Esophagus (tissue), 2 donors: ENCODE data around the gene MISP3. TPM values are rescaled to one million over a fixed set of nuclear protein-coding genes. Genes with fewer than 3 reads are reported as not detected.

ENCODE experiments used
- H3K27ac ChIP-seq, 2 donors: one replicate each; pipeline ENCODE4 v1.5.1; 2013; ENCODE audit warnings: low read depth in 2 of 2, mild to moderate bottlenecking in 2 of 2, inconsistent platforms in 1 of 2, low read length in 1 of 2, moderate library complexity in 1 of 2
- H3K27me3 ChIP-seq, 2 donors: one replicate each; pipeline ENCODE4 v1.6.1; 2013; ENCODE audit warnings: low read length in 2 of 2, control low read depth in 1 of 2, mild to moderate bottlenecking in 1 of 2; ENCODE audit not compliant: insufficient read depth in 2 of 2, control insufficient read depth in 1 of 2
- H3K36me3 ChIP-seq, 2 donors: one replicate each; pipeline ENCODE4 v1.6.1; 2013; ENCODE audit warnings: low read length in 1 of 2; ENCODE audit not compliant: control insufficient read depth in 2 of 2, insufficient read depth in 2 of 2
- H3K4me1 ChIP-seq, 2 donors: one replicate each; pipeline ENCODE4 v1.6.1; 2013; ENCODE audit warnings: low read length in 1 of 2; ENCODE audit not compliant: control insufficient read depth in 2 of 2, insufficient read depth in 2 of 2
- H3K4me3 ChIP-seq, 2 donors: one replicate each; pipeline ENCODE4 v1.5.1; 2013; ENCODE audit warnings: low read length in 2 of 2, mild to moderate bottlenecking in 2 of 2, low read depth in 1 of 2, moderate library complexity in 1 of 2
- H3K9me3 ChIP-seq, 2 donors: one replicate each; pipeline ENCODE4 v1.6.1; 2013; ENCODE audit warnings: mild to moderate bottlenecking in 2 of 2, low read depth in 1 of 2, low read length in 1 of 2, moderate library complexity in 1 of 2; ENCODE audit not compliant: control insufficient read depth in 2 of 2, insufficient read depth in 1 of 2
- WGBS, 2 donors: extraction: QIAGEN DNeasy Blood & Tissue Kit; methylation state at CpG; one replicate each; pipeline ENCODE4 v1.1.7; 2013; 5-methylcytosine and 5-hydroxymethylcytosine counted together
- polyA plus RNA-seq, 2 donors: library from polyadenylated mRNA; stranded (reverse); fragments of 200-250 nt; gene quantifications; one replicate each; pipeline ENCODE4 v1.2.3, GENCODE V29; 2013
- donor health status: healthy with polysubstance abuse.
- donor health status: Bipolar disorder and iron deficiency.

Gene MISP3
- polyA plus RNA-seq, 2 donors: 3.1 to 7.1 TPM

- Histone ChIP-seq H3K4me3 (no peak overlapping the region), H3K9me3 (no peaks in the 10 kb centered on the region), H3K36me3 (no peaks in the 10 kb centered on the region), H3K27ac (no peak overlapping the region), H3K4me1 (peaks cover 0 to 11% of the 10 kb centered on the region in 2 donors), H3K27me3 (peaks cover 0 to 6% of the 10 kb centered on the region in 2 donors)
- WGBS, 2 donors: 19 to 21% methylated on average over 15 of the region's 15 CpGs
Observed at GRCh38 chr19:14059093-14059480, 13.5 kb upstream of the MISP3 start.

- no peak overlapping the region for H3K4me3 ChIP-seq
- H3K27ac ChIP-seq: no peak overlapping the region
- peaks cover 0 to 11% of the 10 kb centered on the region in 2 donors for H3K4me1 ChIP-seq
- no peaks in the 10 kb centered on the region for H3K9me3 ChIP-seq
- peaks cover 0 to 6% of the 10 kb centered on the region in 2 donors for H3K27me3 ChIP-seq
- WGBS, 2 donors: 38 to 48% methylated on average over 8 of the region's 8 CpGs
- H3K36me3 ChIP-seq: no peaks in the 10 kb centered on the region
Observed at GRCh38 chr19:14059652-14060155, 12.9 kb upstream of the MISP3 start.

DNA sequence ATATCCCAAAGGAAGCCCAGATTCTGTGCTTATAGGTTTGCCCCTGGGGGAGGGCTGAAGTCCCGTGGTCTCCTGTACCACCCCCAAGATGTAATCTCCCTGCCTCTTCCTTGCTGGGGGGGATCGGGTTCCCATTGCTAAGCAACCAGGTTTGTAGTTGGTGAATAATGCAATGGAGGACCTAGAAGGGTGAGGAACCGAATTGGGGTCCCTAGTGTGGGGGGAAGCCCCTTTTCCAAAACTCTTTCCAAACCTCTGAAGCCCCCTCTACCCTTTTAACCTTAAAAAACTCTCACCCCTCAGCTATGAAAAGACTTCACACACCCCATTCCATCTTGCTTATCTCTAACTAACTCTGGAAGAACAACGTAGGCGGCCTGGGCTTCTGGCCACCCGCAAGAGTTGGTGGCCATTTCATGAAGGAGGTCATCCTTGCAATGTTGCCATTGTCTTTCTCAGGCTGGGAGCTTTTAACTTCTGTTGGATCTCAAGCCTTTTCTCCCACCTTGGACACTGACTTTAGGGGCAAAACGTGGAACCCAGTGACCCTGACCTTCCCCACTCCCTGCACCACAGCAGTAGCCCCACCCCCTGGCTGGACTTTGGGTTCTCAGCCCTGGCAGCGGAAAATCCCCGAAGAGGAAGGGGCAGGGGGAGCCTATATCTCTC lies 11.4 kb upstream of the MISP3 start:
- no peaks in the 10 kb centered on the region for H3K36me3 ChIP-seq
- peaks cover 0 to 6% of the 10 kb centered on the region in 2 donors for H3K27me3 ChIP-seq
- peaks cover 0 to 11% of the 10 kb centered on the region in 2 donors for H3K4me1 ChIP-seq
- H3K27ac ChIP-seq: no peak overlapping the region
- no peak overlapping the region for H3K4me3 ChIP-seq
- 42 to 55% methylated on average over 9 of the region's 9 CpGs for WGBS, 2 donors
- H3K9me3 ChIP-seq: no peaks in the 10 kb centered on the region

GRCh38 chr19:14061751-14062557 lies 10.6 kb upstream of the MISP3 start, which contains the start of gene PALM3:
Gene PALM3, minus strand, starts transcription at chr19:14062076. Its CDS starts 96 bp downstream, at chr19:14061980.
- peaks cover 0 to 6% of the 10 kb centered on the region in 2 donors for H3K27me3 ChIP-seq

DNA sequence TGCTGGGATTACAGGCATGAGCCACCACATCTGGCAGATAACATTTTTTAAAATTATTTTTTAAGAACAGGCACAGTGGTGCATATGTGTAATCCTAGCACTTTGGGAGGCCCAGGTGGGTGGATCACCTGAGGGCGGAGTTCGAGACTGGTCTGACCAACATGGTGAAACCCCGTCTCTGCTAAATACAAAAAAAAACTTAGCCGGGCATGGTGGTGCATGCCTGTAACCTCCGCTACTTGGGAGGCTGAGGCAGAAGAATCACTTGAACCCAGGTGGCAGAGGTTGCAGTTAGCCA lies 10.1 kb upstream of the MISP3 start:
- Histone ChIP-seq H3K36me3 (no peaks in the 10 kb centered on the region), H3K27ac (no peak overlapping the region), H3K27me3 (peaks cover 0 to 6% of the 10 kb centered on the region in 2 donors), H3K4me3 (no peak overlapping the region), H3K4me1 (peaks cover 0 to 11% of the 10 kb centered on the region in 2 donors), H3K9me3 (no peaks in the 10 kb centered on the region)
- 53 to 62% methylated on average over 5 of the region's 5 CpGs for WGBS, 2 donors

More at GRCh38 chr19:14061751-14062557, 10.6 kb upstream of the MISP3 start, which contains the start of gene PALM3:
- Histone ChIP-seq H3K36me3 (no peaks in the 10 kb centered on the region), H3K4me1 (peaks cover 0 to 11% of the 10 kb centered on the region in 2 donors), H3K27ac (no peak within 1 kb of the TSS), H3K4me3 (no peak within 1 kb of the TSS), H3K9me3 (no peaks in the 10 kb centered on the region)
- 41 to 48% methylated on average over 19 of the region's 19 CpGs for WGBS, 2 donors

DNA sequence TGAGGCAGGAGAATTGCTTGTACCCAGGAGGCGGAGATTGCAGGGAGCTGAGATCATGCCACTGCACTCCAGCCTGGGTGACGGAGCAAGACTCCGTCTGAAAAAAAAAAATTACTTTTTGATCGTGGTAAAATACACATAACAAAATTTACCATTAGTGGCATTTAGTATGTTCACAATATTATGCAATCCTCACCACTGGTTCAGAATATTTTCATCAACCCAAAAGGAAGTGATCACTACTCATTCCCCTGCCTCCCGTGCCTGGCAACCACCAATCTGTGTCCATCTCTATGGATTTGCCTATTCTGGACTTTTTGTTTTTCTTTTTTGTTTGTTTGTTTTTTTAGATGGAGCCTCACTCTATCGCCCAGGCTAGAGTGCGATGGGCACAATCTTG lies 9.5 kb upstream of the MISP3 start:
- WGBS, 2 donors: 74% methylated on average over 7 of the region's 7 CpGs
- no peaks in the 10 kb centered on the region for H3K36me3 ChIP-seq
- H3K27me3 ChIP-seq: peaks cover 0 to 6% of the 10 kb centered on the region in 2 donors
- H3K4me3 ChIP-seq: no peak overlapping the region
- H3K27ac ChIP-seq: no peak overlapping the region
- peaks cover 0 to 7% of the 10 kb centered on the region in 2 donors for H3K4me1 ChIP-seq
- no peaks in the 10 kb centered on the region for H3K9me3 ChIP-seq

GRCh38 chr19:14066134-14066533 lies 6.5 kb upstream of the MISP3 start:
- Histone ChIP-seq H3K27me3 (no peaks in the 10 kb centered on the region), H3K4me3 (no peak overlapping the region), H3K27ac (no peak overlapping the region), H3K4me1 (no peaks in the 10 kb centered on the region), H3K9me3 (no peaks in the 10 kb centered on the region), H3K36me3 (no peaks in the 10 kb centered on the region)
- 58 to 64% methylated on average over 2 of the region's 2 CpGs for WGBS, 2 donors

DNA sequence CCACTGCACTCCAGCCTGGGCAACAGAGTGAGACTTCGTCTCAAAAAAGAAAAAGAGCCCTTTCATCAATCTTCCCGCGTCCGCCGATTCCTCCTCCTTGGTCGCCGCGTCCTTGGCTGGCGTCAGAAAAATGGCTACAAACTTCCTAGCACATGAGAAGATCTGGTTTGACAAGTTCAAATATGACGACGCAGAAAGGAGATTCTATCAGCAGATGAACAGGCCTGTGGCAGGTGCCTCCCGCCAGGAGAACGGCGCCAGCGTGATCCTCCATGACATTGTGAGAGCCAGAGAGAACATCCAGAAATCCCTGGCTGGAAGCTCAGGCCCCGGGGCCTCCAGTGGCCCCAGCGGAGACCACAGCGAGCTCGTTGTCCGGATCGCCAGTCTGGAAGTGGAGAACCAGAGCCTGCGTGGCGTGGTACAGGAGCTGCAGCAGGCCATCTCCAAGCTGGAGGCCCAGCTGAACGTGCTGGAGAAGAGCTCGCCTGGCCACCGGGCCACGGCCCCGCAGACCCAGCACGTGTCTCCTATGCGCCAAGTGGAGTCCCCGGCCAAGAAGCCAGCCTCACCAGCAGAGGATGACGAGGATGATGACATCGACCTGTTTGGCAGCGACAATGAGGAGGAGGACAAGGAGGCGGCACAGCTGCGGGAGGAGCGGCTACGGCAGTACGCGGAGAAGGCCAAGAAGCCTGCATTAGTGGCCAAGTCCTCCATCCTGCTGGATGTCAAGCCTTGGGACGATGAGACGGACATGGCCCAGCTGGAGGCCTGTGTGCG lies 2.1 kb upstream of the MISP3 start:
- no peaks in the 10 kb centered on the region for H3K27me3 ChIP-seq
- H3K9me3 ChIP-seq: no peaks in the 10 kb centered on the region
- no peak overlapping the region for H3K4me3 ChIP-seq
- 92 to 93% methylated on average over 43 of the region's 43 CpGs for WGBS, 2 donors
- H3K27ac ChIP-seq: no peak overlapping the region
- peaks cover 4 to 5% of the 10 kb centered on the region in 2 donors for H3K4me1 ChIP-seq
- no peaks in the 10 kb centered on the region for H3K36me3 ChIP-seq

GRCh38 chr19:14073261-14073924 lies 807 bp downstream of the MISP3 start:
- peak overlapping the region; percentile 62 to 76 for H3K4me3 ChIP-seq
- H3K9me3 ChIP-seq: no peaks in the 10 kb centered on the region
- no peaks in the 10 kb centered on the region for H3K36me3 ChIP-seq
- peaks cover 4 to 5% of the 10 kb centered on the region in 2 donors for H3K4me1 ChIP-seq
- no peaks in the 10 kb centered on the region for H3K27me3 ChIP-seq
- peak overlapping the region; percentile 93 to 97 for H3K27ac ChIP-seq
- WGBS, 2 donors: 1% methylated on average over 62 to 106 of the region's 106 CpGs
